Effector memory CD4-positive, alpha-beta T cell (primary cell): ENCODE data around the gene AGXT.

Experiments used
- DNase-seq, 3 donors: peaks; one replicate each; pipeline ENCODE4 v3.0.0-alpha.2; 2020
- H3K27ac ChIP-seq: 2 replicates; pipeline ENCODE4 v1.7.0; 2013; ENCODE audit warnings: mild to moderate bottlenecking, low read length, moderate library complexity; ENCODE audit not compliant: insufficient read depth, poor library complexity, severe bottlenecking
- H3K27me3 ChIP-seq: replicated peaks from 2 replicates; pipeline ENCODE4 v1.7.0; 2013; ENCODE audit warnings: mild to moderate bottlenecking, low read length; ENCODE audit not compliant: insufficient read depth, control insufficient read depth, poor library complexity, severe bottlenecking
- H3K36me3 ChIP-seq: 2 replicates; pipeline ENCODE4 v1.7.0; 2013; ENCODE audit warnings: mild to moderate bottlenecking, low read length, moderate library complexity; ENCODE audit not compliant: control insufficient read depth, insufficient read depth
- H3K4me1 ChIP-seq: 2 replicates; pipeline ENCODE4 v1.7.0; 2013; ENCODE audit warnings: low read length, mild to moderate bottlenecking; ENCODE audit not compliant: control insufficient read depth, insufficient read depth, poor library complexity, severe bottlenecking
- H3K4me3 ChIP-seq: 2 replicates; pipeline ENCODE4 v1.7.0; 2013; ENCODE audit warnings: low read length, low read depth, mild to moderate bottlenecking; ENCODE audit not compliant: insufficient read depth, poor library complexity, severe bottlenecking
- H3K9me3 ChIP-seq: 2 replicates; pipeline ENCODE4 v1.7.0; 2013; ENCODE audit warnings: mild to moderate bottlenecking, low read length, moderate library complexity; ENCODE audit not compliant: control insufficient read depth

Gene AGXT

GRCh38 chr2:240831594-240832204 lies 36.9 kb upstream of the AGXT start:
- Histone ChIP-seq H3K9me3 (no peaks in the 10 kb centered on the region), H3K36me3 (no peaks in the 10 kb centered on the region), H3K27ac (no peak overlapping the region), H3K4me1 (peaks cover 11% of the 10 kb centered on the region), H3K4me3 (peak overlapping the region; percentile 16), H3K27me3 (no peaks in the 10 kb centered on the region)
- no peak for DNase-seq

GRCh38 chr2:240832205-240832727 lies 36.4 kb upstream of the AGXT start:
- no peak overlapping the region for H3K27ac ChIP-seq
- peak; percentile 97 to 100 (median 98) for DNase-seq
- peak overlapping the region; percentile 16 for H3K4me3 ChIP-seq
- H3K4me1 ChIP-seq: peaks cover 11% of the 10 kb centered on the region
- no peaks in the 10 kb centered on the region for H3K36me3 ChIP-seq
- no peaks in the 10 kb centered on the region for H3K9me3 ChIP-seq
- no peaks in the 10 kb centered on the region for H3K27me3 ChIP-seq

GRCh38 chr2:240832921-240833494 lies 35.6 kb upstream of the AGXT start:
- Histone ChIP-seq H3K4me3 (no peak overlapping the region), H3K9me3 (no peaks in the 10 kb centered on the region), H3K27ac (no peak overlapping the region), H3K4me1 (peaks cover 11% of the 10 kb centered on the region), H3K36me3 (no peaks in the 10 kb centered on the region), H3K27me3 (no peaks in the 10 kb centered on the region)
- DNase-seq: no peak

GRCh38 chr2:240833724-240834285 lies 34.8 kb upstream of the AGXT start:
- no peak overlapping the region for H3K4me3 ChIP-seq
- no peaks in the 10 kb centered on the region for H3K9me3 ChIP-seq
- H3K36me3 ChIP-seq: no peaks in the 10 kb centered on the region
- H3K4me1 ChIP-seq: peaks cover 11% of the 10 kb centered on the region
- no peak overlapping the region for H3K27ac ChIP-seq
- DNase-seq: no peak
- no peaks in the 10 kb centered on the region for H3K27me3 ChIP-seq

- no peaks in the 10 kb centered on the region for H3K27me3 ChIP-seq
- no peaks in the 10 kb centered on the region for H3K9me3 ChIP-seq
- H3K4me1 ChIP-seq: peaks cover 11% of the 10 kb centered on the region
- no peak for DNase-seq
- no peak overlapping the region for H3K4me3 ChIP-seq
- no peak overlapping the region for H3K27ac ChIP-seq
- no peaks in the 10 kb centered on the region for H3K36me3 ChIP-seq
Observed at GRCh38 chr2:240834377-240834975, 34.1 kb upstream of the AGXT start.

GRCh38 chr2:240835528-240835927 lies 33.1 kb upstream of the AGXT start:
- H3K27ac ChIP-seq: no peak overlapping the region
- peaks cover 11% of the 10 kb centered on the region for H3K4me1 ChIP-seq
- H3K4me3 ChIP-seq: no peak overlapping the region
- no peaks in the 10 kb centered on the region for H3K27me3 ChIP-seq
- DNase-seq: no peak
- H3K36me3 ChIP-seq: no peaks in the 10 kb centered on the region
- no peaks in the 10 kb centered on the region for H3K9me3 ChIP-seq

- no peak for DNase-seq
- Histone ChIP-seq H3K4me1 (peaks cover 6% of the 10 kb centered on the region), H3K9me3 (no peaks in the 10 kb centered on the region), H3K27ac (no peak overlapping the region), H3K36me3 (no peaks in the 10 kb centered on the region), H3K4me3 (no peak overlapping the region), H3K27me3 (no peaks in the 10 kb centered on the region)
Observed at GRCh38 chr2:240836781-240837467, 31.7 kb upstream of the AGXT start.

GRCh38 chr2:240837621-240838020 lies 31.0 kb upstream of the AGXT start:
- Histone ChIP-seq H3K27me3 (no peaks in the 10 kb centered on the region), H3K4me3 (no peak overlapping the region), H3K4me1 (peaks cover 2% of the 10 kb centered on the region), H3K36me3 (no peaks in the 10 kb centered on the region), H3K27ac (no peak overlapping the region), H3K9me3 (no peaks in the 10 kb centered on the region)
- no peak for DNase-seq

GRCh38 chr2:240839152-240840143 lies 29.2 kb upstream of the AGXT start:
- Histone ChIP-seq H3K9me3 (no peaks in the 10 kb centered on the region), H3K4me1 (no peaks in the 10 kb centered on the region), H3K4me3 (no peak overlapping the region), H3K36me3 (no peaks in the 10 kb centered on the region), H3K27ac (no peak overlapping the region), H3K27me3 (no peaks in the 10 kb centered on the region)
- DNase-seq: no peak
